Measurements from ENCODE around the gene NQO1. TPM values are rescaled to one million over a fixed set of nuclear protein-coding genes. Genes with fewer than 3 reads are reported as not detected.

Gene NQO1
- total RNA-seq, 4 donors from 2014 or later, result 14.7 to 23.8 (median 19.6) TPM

DNA sequence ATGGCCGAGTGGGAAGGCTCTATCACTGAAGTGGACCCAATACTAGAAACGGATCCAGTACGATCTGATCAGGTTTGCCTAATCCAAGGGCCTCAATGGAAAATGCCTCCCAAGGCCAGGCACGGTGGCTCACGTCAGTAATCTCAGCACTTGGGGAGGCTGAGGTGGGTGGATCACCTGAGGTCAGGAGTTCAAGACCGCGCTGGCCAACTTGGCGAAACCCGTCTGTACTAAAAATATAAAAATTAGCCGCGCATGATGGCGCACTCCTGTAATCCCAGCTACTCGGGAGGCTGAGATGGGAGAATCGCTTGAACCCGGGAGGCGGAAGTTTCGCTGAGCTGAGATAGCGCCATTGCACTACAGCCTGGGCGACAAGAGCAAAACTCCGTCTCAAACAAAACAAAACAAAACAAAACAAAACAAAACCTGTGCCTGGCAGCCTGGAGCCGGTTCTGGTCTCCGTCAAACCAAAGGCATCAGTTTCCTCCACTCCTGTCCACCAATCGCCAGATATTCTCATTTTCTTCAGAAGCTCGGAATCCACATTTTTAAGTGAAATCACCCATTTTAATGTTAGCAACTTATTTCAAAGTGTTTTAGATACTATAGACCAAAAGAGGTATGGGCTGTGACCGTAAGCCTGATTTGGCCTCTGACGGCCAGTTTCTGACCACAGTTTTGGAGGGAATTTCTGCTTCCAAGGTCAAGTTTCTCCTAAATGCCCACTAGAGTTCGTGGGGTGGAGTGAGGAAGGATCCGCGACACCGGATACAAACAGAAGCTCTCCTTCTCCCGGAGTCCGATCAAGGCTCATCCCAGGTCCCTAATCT lies 664 bp downstream of the NQO1 start:
- Histone ChIP-seq H3K27me3 (no peaks in the 10 kb centered on the region), H3K27ac (peak overlapping the region; percentile 76 to 79), H3K9me3 (no peaks in the 10 kb centered on the region), H3K36me3 (no peaks in the 10 kb centered on the region), H3K4me3 (peak overlapping the region; percentile 35 to 45), H3K4me1 (peaks cover 0 to 5% of the 10 kb centered on the region in 2 donors)
- no peak for TF ChIP-seq POLR2A (IDR thresholded peaks at IDR 0.05)
- TF ChIP-seq, protein P1, sequence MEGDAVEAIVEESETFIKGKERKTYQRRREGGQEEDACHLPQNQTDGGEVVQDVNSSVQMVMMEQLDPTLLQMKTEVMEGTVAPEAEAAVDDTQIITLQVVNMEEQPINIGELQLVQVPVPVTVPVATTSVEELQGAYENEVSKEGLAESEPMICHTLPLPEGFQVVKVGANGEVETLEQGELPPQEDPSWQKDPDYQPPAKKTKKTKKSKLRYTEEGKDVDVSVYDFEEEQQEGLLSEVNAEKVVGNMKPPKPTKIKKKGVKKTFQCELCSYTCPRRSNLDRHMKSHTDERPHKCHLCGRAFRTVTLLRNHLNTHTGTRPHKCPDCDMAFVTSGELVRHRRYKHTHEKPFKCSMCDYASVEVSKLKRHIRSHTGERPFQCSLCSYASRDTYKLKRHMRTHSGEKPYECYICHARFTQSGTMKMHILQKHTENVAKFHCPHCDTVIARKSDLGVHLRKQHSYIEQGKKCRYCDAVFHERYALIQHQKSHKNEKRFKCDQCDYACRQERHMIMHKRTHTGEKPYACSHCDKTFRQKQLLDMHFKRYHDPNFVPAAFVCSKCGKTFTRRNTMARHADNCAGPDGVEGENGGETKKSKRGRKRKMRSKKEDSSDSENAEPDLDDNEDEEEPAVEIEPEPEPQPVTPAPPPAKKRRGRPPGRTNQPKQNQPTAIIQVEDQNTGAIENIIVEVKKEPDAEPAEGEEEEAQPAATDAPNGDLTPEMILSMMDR (IDR thresholded peaks at IDR 0.05), result no peak
- no peak for DNase-seq
- intact Hi-C loops (cut with DNase I; ENCODE audit: low total_unique reads), result no loop called here

DNA sequence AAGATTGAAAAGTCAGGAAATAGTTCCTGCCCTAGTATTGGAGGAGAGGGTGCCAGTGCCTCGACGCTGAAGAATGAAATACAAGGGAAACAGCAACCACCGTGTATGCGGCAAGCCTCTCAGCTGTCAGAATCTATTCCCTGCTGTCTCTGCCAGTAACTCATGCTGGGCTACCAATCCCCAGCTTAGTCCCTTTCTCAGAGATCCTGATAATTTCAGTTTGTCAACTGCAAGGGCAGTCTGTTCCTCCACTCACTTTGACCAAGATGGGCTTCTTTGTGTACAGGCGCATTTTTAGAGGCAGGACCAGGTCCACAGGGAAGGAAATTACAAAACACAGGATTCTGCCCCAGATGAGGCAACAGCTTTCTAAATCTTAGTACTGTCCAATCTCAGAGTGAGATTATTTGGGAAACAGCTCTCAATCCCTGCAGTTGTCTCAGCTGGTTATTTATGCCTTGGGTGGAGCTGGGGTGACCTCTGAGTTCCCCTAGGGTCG lies 1.3 kb downstream of the NQO1 start:
- H3K27me3 ChIP-seq, result no peaks in the 10 kb centered on the region
- DNase-seq, result no peak
- H3K36me3 ChIP-seq, result no peaks in the 10 kb centered on the region
- peak overlapping the region; percentile 4 to 76 for H3K27ac ChIP-seq
- H3K9me3 ChIP-seq, result no peaks in the 10 kb centered on the region
- TF ChIP-seq, protein P1 (IDR thresholded peaks at IDR 0.05), result no peak
- no peak overlapping the region for H3K4me3 ChIP-seq
- H3K4me1 ChIP-seq, result peaks cover 0 to 5% of the 10 kb centered on the region in 2 donors
- intact Hi-C loops (cut with DNase I; ENCODE audit: low total_unique reads), result no loop called here

DNA sequence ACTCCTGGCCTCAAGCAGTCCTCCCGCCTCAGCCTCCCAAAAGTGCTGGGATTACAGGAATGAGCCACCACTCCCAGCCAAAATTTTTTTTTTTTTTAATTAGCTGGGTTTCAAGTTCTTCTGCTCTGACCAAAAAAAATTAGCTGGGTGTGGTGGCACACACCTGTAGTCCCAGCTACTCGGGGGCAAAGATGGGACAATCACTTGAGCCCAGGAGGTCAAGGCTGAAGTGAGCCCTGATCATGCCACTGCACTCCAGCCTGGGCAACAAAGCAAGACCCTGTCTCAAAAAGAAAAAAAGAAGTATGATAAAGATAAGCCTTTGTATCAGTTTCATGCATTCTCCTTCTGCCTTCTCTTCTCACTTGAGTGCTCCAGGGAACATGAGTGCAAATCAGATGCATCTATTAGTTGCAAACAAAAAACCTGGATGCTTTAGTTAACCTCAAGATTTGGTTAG lies 1.9 kb downstream of the NQO1 start:
- intact Hi-C loops (cut with DNase I; ENCODE audit: low total_unique reads), result no loop called here
- Histone ChIP-seq H3K27ac (peak overlapping the region in 1 of 2 donors; percentile 4), H3K27me3 (no peaks in the 10 kb centered on the region), H3K4me1 (peaks cover 0 to 5% of the 10 kb centered on the region in 2 donors), H3K4me3 (no peak overlapping the region), H3K9me3 (no peaks in the 10 kb centered on the region), H3K36me3 (no peaks in the 10 kb centered on the region)
- TF ChIP-seq, protein P1 (IDR thresholded peaks at IDR 0.05), result no peak
- TF ChIP-seq POLR2A (IDR thresholded peaks at IDR 0.05), result no peak
- DNase-seq, result no peak

DNA sequence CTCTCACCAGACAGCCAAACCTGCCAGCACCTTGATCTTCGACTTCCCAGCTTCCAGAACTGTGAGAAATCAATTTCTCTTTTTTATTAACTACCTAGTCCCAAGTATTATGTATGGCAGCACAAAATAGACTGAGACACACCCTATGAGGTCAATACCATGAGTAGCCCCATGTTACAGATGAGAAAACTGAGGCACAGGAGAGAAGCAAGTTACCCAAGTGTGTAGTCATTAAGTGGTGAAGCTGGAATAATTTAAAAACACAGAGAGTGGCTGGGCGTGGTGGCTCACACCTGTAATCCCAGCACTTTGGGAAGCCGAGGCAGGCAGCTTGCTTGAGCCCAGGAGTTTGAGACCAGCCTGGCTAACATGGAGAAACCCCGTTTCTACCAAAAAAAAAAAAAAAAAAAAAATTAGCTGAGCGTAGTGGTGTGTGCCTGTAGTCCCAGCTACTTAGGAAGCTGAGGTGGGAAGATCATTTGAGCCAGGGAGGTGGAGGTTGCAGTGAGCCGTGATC lies 4.9 kb downstream of the NQO1 start:
- no peak for DNase-seq
- Histone ChIP-seq H3K27ac (no peak overlapping the region), H3K4me3 (no peak overlapping the region), H3K27me3 (no peaks in the 10 kb centered on the region), H3K9me3 (no peaks in the 10 kb centered on the region), H3K4me1 (no peaks in the 10 kb centered on the region), H3K36me3 (no peaks in the 10 kb centered on the region)
- no peak for TF ChIP-seq POLR2A (IDR thresholded peaks at IDR 0.05)
- TF ChIP-seq, protein P1 (IDR thresholded peaks at IDR 0.05), result no peak
- intact Hi-C loops (cut with DNase I; ENCODE audit: low total_unique reads), result no loop called here

DNA sequence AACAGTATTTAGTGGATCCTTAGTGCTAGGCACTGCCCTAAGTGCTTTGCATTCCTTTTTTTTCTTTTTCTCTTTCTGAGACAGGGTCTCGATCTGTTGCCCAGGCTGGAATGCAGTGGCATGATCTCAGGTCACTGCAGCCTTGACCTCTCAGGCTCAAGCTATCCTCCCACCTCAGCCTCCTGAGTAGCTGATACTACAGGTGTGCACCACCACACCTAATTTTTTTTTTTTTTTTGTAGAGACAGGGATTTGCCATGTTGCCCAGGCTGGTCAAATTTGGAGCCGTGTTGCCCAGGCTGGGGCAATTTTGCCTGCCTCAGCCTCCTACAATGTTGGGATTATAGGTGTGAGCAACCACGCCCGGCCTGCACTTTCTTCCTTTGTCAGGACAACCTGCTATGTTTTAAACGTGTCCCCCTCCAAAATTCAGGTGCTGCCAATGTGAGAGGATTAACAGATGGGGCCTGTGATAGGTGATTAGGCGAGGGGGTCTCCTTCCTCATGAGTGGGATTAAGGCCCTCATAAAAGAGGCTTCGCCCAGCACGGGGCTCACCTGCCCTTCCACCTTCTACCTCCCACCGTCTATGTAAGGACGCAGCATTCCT lies 5.4 kb downstream of the NQO1 start:
- TF ChIP-seq, protein P1 (IDR thresholded peaks at IDR 0.05), result no peak
- no peak for TF ChIP-seq POLR2A (IDR thresholded peaks at IDR 0.05)
- intact Hi-C loops (cut with DNase I; ENCODE audit: low total_unique reads), result no loop called here
- no peak for DNase-seq
- no peak overlapping the region for H3K27ac ChIP-seq
- no peaks in the 10 kb centered on the region for H3K36me3 ChIP-seq
- no peaks in the 10 kb centered on the region for H3K27me3 ChIP-seq
- no peaks in the 10 kb centered on the region for H3K9me3 ChIP-seq
- H3K4me3 ChIP-seq, result no peak overlapping the region
- no peaks in the 10 kb centered on the region for H3K4me1 ChIP-seq

Data from uterus (tissue), 4 donors.